Smooth muscle cell (in vitro differentiated cells): Measurements from ENCODE around the gene BRINP2. TPM values are rescaled to one million over a fixed set of nuclear protein-coding genes. Genes with fewer than 3 reads are reported as not detected.

Experiments
- DNase-seq: peaks from one replicate; lab custom pipeline; 2025; ENCODE audit not compliant: unreplicated experiment; lab: John Stamatoyannopoulos, UW
- H2AFZ ChIP-seq: fragments of 200-600 bp; sonication (generic); 2 replicates; pipeline ENCODE4 v1.6.0; 2016; ENCODE audit warnings: antibody characterized with exemption, low read depth, mild to moderate bottlenecking
- H3F3A ChIP-seq: fragments of 200-600 bp; sonication (generic); 2 replicates; pipeline ENCODE4 v1.6.0; 2017; ENCODE audit warnings: antibody characterized with exemption, low read depth
- H3K27ac ChIP-seq: fragments of 200-600 bp; sonication (generic); 2 replicates; pipeline ENCODE4 v1.5.1; 2016; ENCODE audit warnings: low read depth, mild to moderate bottlenecking
- H3K27me3 ChIP-seq: fragments of 200-600 bp; sonication (generic); 2 replicates; pipeline ENCODE4 v1.6.1; 2016; ENCODE audit warnings: low read depth, mild to moderate bottlenecking
- H3K36me3 ChIP-seq: fragments of 200-600 bp; sonication (generic); 2 replicates; pipeline ENCODE4 v1.5.1; 2016; ENCODE audit warnings: low read depth
- H3K4me1 ChIP-seq: fragments of 200-600 bp; sonication (generic); 2 replicates; pipeline ENCODE4 v1.5.1; 2016; ENCODE audit warnings: low read depth
- H3K4me2 ChIP-seq: fragments of 200-600 bp; sonication (generic); 2 replicates; pipeline ENCODE4 v1.6.0; 2016; ENCODE audit warnings: mild to moderate bottlenecking
- H3K4me3 ChIP-seq: fragments of 200-600 bp; sonication (generic); 2 replicates; pipeline ENCODE4 v1.5.1; 2016; ENCODE audit warnings: mild to moderate bottlenecking
- H3K79me2 ChIP-seq: fragments of 200-600 bp; sonication (generic); 2 replicates; pipeline ENCODE4 v1.6.0; 2016; ENCODE audit warnings: low read depth, mild to moderate bottlenecking
- H3K9ac ChIP-seq: fragments of 200-600 bp; sonication (generic); 2 replicates; pipeline ENCODE4 v1.6.0; 2016; ENCODE audit warnings: low read depth
- H3K9me3 ChIP-seq: fragments of 200-600 bp; sonication (generic); replicated peaks from 2 replicates; pipeline ENCODE4 v1.5.1; 2016; ENCODE audit warnings: low read depth
- H4K20me1 ChIP-seq: fragments of 200-600 bp; sonication (generic); 2 replicates; pipeline ENCODE4 v1.6.0; 2016; ENCODE audit warnings: low read depth
- WGBS: methylation state at CpG from one replicate; pipeline ENCODE4 v1.1.7; 2016; ENCODE audit warnings: low lambda C conversion rate; 5-methylcytosine and 5-hydroxymethylcytosine counted together
- polyA plus RNA-seq: library from polyadenylated mRNA; unstranded; fragments of >200 nt; fragmentation: Nextera tagmentation; extraction: Ambion mirVana; gene quantifications from 2 replicates; pipeline ENCODE4 v1.2.1, GENCODE V29; 2016
- total RNA-seq: library from RNA; depleted of rRNA; stranded (reverse); fragments of >200 nt; gene quantifications from 2 replicates; pipeline ENCODE4 v1.2.3, GENCODE V29; 2014
- TF ChIP-seq, protein P1 (sequence below): fragments of 200-600 bp; sonication (generic); IDR thresholded peaks from 2 replicates; pipeline ENCODE4 v1.5.1; 2017; ENCODE audit warnings: borderline replicate concordance, mild to moderate bottlenecking, antibody characterized with exemption; ENCODE audit not compliant: insufficient read depth, poor library complexity, severe bottlenecking

The BRINP2 gene
- total and polyA plus RNA-seq, 2 experiments from 2014 or later = not detected

DNA sequence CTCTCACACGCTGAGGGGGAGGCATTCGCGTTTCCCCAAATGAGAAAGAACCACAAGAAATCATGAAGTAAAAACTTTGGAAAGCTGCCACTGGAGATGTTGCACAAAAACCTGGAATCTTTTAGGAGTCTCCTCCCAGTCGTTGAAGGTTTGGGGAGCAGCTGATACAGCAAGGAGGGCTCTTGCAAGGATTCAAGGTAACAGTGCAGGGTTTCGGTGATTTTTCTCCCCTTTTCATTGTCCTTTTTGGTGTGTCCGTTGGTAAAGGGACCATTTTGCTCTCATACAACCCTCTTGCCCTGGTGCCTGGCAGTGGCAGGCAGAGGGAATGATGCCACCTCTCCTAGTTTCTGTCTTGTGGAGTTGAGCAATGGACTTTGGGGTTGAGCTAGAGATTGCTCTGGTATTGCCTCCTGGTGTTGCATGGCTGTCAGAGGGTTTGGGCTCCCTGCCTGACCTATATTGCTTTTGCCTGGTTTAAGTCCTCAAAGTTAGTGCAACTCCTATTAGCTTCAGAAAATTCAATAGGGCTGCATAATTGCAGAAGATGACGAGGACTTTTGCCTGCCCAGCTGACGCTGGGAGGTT lies 872 bp downstream of the BRINP2 start:
- Histone ChIP-seq H3K27ac (no peak overlapping the region), H2AFZ (no peak overlapping the region), H3F3A (no peaks in the 10 kb centered on the region), H3K36me3 (no peaks in the 10 kb centered on the region), H3K4me2 (peak overlapping the region; percentile 83), H4K20me1 (no peaks in the 10 kb centered on the region), H3K79me2 (no peaks in the 10 kb centered on the region), H3K4me1 (no peaks in the 10 kb centered on the region), H3K4me3 (peak overlapping the region; percentile 45), H3K27me3 (peaks cover 92% of the 10 kb centered on the region), H3K9me3 (no peaks in the 10 kb centered on the region), H3K9ac (no peak overlapping the region)
- TF ChIP-seq, protein P1, sequence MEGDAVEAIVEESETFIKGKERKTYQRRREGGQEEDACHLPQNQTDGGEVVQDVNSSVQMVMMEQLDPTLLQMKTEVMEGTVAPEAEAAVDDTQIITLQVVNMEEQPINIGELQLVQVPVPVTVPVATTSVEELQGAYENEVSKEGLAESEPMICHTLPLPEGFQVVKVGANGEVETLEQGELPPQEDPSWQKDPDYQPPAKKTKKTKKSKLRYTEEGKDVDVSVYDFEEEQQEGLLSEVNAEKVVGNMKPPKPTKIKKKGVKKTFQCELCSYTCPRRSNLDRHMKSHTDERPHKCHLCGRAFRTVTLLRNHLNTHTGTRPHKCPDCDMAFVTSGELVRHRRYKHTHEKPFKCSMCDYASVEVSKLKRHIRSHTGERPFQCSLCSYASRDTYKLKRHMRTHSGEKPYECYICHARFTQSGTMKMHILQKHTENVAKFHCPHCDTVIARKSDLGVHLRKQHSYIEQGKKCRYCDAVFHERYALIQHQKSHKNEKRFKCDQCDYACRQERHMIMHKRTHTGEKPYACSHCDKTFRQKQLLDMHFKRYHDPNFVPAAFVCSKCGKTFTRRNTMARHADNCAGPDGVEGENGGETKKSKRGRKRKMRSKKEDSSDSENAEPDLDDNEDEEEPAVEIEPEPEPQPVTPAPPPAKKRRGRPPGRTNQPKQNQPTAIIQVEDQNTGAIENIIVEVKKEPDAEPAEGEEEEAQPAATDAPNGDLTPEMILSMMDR = no peak
- DNase-seq = no peak
- WGBS = 20% methylated on average over 8 of the region's 8 CpGs

DNA sequence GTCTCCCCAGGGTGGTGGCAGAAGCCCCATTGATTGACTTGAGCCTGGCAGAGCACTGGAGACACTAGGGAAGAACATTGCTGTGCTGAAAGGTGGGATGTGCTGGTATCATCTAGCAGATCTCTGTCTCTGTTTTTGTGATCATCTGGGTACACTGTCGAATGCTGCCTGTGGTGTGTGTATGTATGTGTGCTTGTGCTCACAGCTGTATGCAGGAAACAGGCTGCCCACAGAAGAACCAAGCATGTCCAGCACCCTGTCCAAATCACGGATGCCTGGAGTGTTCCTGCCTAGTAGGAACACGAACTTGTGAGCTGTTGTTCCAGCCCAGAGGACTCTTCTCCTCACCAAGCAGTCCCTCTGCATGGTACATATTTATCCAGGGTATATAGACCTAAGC lies 1.5 kb downstream of the BRINP2 start:
- H4K20me1 ChIP-seq = no peaks in the 10 kb centered on the region
- H3K4me3 ChIP-seq = no peak overlapping the region
- H2AFZ ChIP-seq = no peak overlapping the region
- H3K4me1 ChIP-seq = no peaks in the 10 kb centered on the region
- H3K36me3 ChIP-seq = no peaks in the 10 kb centered on the region
- no peaks in the 10 kb centered on the region for H3K79me2 ChIP-seq
- no peak for DNase-seq
- H3K27me3 ChIP-seq = peaks cover 92% of the 10 kb centered on the region
- H3K27ac ChIP-seq = no peak overlapping the region
- no peak overlapping the region for H3K9ac ChIP-seq
- no peaks in the 10 kb centered on the region for H3K9me3 ChIP-seq
- H3F3A ChIP-seq = no peaks in the 10 kb centered on the region
- WGBS = 67% methylated on average over 3 of the region's 3 CpGs
- TF ChIP-seq, protein P1 = no peak
- no peak overlapping the region for H3K4me2 ChIP-seq

DNA sequence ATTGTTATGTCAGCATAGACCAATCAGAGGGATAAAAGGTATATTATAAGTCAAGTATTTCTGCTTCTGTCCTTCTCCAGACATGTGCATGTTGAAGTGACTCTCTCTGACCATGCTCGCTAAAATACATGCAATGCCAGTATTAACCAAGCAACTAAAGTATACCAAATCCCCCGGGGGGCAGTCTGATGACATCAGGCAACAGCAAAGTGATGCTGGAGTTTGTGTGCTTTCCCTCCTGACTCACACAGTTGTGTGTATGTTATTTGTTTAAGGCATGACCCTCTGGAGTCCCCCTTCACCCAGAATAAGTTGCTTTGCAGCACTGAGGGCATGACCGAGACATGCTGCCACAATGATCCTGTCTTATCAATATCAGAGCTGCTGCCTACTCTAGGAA lies 2.1 kb downstream of the BRINP2 start:
- Histone ChIP-seq H3K9ac (no peak overlapping the region), H3K27ac (no peak overlapping the region), H3K4me3 (no peak overlapping the region), H3K27me3 (peaks cover 92% of the 10 kb centered on the region), H2AFZ (no peak overlapping the region), H3K79me2 (no peaks in the 10 kb centered on the region), H3K9me3 (no peaks in the 10 kb centered on the region), H3K36me3 (no peaks in the 10 kb centered on the region), H3K4me1 (no peaks in the 10 kb centered on the region), H3F3A (no peaks in the 10 kb centered on the region), H3K4me2 (no peak overlapping the region), H4K20me1 (no peaks in the 10 kb centered on the region)
- DNase-seq = no peak
- TF ChIP-seq, protein P1 = no peak
- WGBS = 79% methylated on average over 3 of the region's 3 CpGs

DNA sequence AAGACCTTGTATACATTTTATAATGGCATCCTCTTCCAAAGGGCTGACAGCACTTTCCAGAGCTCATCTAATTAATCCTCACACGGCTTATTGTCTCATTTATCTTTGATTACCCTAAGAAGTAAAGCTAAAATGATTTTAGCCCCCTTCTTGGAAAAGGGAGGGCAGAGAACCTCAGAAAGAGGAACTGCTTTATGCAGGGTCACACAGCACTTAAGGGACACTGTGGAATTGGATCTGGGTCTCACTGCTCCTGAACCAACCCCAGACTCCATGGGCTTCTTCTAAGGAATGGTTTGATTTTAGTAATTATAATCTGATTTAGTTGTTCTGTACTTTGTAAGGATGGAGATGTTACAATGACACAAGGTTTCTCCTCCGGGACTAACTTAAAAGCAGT lies 3.2 kb downstream of the BRINP2 start:
- H2AFZ ChIP-seq = no peak overlapping the region
- TF ChIP-seq, protein P1 = no peak
- no peak overlapping the region for H3K4me2 ChIP-seq
- no peaks in the 10 kb centered on the region for H3K9me3 ChIP-seq
- H3F3A ChIP-seq = no peaks in the 10 kb centered on the region
- no peaks in the 10 kb centered on the region for H3K4me1 ChIP-seq
- DNase-seq = no peak
- H4K20me1 ChIP-seq = no peaks in the 10 kb centered on the region
- H3K27me3 ChIP-seq = peaks cover 92% of the 10 kb centered on the region
- no peaks in the 10 kb centered on the region for H3K36me3 ChIP-seq
- no peak overlapping the region for H3K4me3 ChIP-seq
- no peak overlapping the region for H3K27ac ChIP-seq
- H3K9ac ChIP-seq = no peak overlapping the region
- no peaks in the 10 kb centered on the region for H3K79me2 ChIP-seq
- 68% methylated on average over 2 of the region's 2 CpGs for WGBS
